GM20431 (cell line): ENCODE results near the gene CHST11.

Experiments used
- in situ Hi-C: fragments of 300-500 bp; cut with MseI, MboI; formaldehyde crosslinking; loops from one replicate; pipeline ENCODE4 v1.15.0; 2020; ENCODE audit warnings: low sequenced_read_pairs; ENCODE audit not compliant: unreplicated experiment

CHST11 gene

DNA sequence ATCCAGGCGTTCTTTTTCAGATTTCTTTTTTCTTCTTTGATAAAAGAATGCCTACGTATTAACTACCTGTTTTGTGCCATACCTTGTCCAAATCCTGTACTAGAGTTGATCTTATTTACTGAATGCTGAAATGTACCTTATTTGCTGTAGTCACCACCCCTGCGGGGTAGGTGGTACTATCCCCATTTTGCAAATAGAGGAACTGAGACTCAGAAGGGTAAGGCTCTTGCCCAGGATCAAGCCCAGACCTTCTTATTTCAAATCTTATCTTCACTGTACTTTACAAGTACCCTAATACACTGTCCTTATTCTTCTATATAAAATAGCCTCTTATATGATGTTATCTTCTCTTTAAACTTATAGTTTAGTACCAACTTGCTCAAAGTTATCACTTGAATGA lies 294.8 kb downstream of the CHST11 start:
- in situ Hi-C loops = no loop called here

DNA sequence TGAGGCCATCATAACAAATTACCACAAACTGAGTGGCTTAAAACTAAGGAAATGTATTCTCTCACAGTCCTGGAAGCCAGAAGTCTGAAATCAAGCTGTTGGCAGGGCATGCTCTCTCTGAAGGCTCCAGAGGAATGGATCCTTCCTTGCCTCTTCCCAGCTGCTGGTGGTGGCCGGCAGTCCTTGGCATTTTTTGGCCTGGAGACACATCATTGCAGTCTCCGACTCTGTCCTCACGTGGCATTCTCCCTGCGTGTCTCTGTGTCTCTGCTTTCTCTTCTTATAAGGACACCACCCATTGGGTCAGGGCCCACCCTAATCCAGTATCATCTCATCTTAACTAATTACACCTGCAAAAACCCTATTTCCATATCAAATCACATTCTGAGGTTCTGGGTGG lies 295.3 kb downstream of the CHST11 start:
- in situ Hi-C loops = no loop called here

DNA sequence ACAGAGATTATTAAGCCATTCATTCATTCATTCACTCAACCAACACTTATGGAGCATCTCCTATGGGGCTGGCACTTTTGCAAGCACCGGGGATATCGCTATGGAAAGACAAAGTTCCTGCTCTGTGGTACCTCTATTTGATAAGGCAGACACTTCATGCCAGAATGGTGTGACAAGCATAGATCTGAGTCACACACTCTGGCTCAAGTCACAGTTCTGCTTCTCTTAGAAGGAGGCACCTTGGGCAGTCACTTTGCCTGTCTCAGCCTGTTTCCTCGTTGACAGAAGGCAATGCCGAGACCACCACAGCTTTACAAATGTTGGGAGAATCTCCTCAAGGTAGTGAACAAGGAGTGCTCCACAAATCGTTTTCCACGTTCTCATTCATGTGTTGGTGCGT lies 296.1 kb downstream of the CHST11 start:
- in situ Hi-C loops = no loop called here

DNA sequence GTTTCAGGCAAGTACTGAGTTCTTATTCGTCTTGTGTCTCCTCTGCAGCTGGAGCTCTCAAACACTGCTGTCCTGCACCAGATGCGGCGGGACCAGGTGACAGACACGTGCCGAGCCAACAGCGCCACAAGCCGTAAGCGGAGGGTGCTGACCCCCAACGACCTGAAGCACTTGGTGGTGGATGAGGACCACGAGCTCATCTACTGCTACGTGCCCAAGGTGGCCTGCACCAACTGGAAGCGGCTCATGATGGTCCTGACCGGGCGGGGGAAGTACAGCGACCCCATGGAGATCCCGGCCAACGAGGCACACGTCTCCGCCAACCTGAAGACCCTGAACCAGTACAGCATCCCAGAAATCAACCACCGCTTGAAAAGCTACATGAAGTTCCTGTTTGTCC lies 300.2 kb downstream of the CHST11 start:
- in situ Hi-C loops = no loop called here

DNA sequence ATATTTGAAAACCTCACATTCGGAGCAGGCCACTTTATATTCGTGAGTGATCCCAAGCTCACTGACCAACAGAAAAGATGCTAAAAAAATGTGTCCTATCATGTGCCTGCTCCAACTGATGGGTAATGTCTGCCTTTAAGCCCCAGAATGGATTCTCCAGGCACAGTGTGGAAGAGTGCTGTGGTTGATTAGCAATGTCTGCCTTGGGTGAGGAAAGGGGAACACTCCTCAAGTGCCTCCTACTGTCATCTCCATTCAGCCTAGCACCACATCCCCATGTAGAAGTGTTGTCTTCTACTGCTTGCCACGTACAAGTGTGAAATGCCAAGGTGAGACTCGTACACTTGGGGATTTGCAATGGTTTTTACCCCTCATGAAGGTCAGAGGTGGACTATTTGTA lies 302.0 kb downstream of the CHST11 start:
- in situ Hi-C loops = no loop called here

DNA sequence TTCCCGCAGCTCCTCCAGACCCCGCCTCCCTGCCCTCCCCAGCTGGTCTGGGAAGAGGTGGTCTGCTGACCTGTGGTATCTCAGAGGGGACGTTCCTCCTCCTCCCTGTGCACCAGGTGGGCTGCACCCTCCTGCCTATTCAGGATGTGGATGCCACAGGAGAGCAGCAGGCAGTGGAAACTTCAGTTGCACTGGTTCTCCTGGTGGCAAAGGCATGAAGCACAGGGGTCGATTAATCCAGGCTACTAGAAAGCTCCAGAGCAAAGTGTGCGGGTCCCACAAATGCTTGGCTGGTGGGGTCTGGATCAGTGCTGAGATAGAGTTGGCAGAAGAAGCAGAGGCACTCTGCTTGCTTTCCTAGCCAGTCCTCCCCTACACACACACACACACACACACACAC lies 304.3 kb downstream of the CHST11 start:
- in situ Hi-C loops = no loop called here

- in situ Hi-C loops = no loop called here
Observed at GRCh38 chr12:104761611-104762010, 304.9 kb downstream of the CHST11 start.

DNA sequence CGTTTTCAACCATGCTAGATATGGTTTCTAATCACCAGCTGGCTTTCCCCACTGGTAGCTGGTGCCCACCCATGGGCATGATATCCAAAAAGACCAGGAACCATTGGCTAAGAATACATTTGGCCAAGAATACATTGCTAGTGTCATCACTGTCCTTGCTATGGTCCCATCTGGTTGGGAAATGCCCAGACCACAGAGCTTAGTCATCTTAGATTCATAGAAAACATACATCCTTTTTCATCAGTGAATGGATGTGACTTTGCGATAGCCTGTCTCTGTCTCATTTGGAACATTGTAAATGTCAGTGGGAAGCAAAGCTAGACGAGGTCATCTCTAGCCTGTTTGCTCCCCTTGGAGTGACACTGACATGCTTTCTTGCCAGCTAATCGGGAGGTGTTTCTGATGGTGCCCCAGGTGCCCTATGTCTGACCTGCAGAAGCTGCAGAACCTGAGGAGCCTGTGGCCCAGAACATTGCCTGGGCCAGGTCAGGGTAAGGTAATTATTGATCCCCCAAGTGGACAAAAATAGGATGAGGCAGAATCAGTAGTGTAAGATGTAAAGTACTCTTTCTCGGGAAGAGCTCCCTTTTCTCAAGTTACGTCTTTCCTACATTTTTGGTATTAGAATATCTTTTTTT lies 306.5 kb downstream of the CHST11 start:
- in situ Hi-C loops = no loop called here

GRCh38 chr12:104764225-104765091 lies 307.7 kb downstream of the CHST11 start:
- in situ Hi-C loops = no loop called here

DNA sequence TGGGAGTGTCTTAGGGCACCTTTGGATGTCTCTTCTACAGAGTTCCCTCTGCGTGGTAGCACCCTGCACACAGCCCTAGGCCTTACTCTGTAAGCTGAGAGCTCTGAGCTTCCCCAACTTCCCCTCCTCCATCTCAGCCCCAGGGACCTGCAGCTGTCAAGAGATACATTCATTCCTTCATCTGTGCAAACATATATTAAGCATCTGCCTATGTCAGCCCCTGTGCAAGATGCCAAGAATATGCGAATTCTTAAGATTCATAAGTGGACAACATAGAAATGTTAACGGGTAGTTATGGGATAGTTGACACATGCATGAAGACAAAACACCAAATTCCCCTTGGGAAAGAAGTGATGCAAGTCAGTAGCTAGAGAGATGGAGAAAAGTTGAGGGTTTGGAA lies 310.5 kb downstream of the CHST11 start:
- in situ Hi-C loops = no loop called here

DNA sequence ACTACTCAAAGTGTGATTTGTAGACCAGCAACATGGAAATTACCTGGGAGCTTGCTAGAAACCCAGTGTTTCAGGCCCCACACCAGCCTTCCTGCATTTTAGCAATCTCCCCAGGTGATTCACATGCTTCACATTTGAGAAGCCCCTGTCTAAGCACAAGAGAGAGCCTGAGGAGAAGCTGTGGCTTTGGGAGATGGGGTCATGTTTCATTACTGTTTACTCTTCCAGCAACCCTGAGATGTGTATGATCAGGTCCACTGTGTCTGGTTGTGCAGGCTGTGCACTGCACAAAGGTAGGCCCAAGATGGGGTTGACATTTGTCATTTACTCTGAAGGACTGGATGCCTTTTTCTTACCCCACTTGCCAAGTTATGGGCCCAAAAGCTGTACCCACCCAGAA lies 311.3 kb downstream of the CHST11 start:
- in situ Hi-C loops = no loop called here

DNA sequence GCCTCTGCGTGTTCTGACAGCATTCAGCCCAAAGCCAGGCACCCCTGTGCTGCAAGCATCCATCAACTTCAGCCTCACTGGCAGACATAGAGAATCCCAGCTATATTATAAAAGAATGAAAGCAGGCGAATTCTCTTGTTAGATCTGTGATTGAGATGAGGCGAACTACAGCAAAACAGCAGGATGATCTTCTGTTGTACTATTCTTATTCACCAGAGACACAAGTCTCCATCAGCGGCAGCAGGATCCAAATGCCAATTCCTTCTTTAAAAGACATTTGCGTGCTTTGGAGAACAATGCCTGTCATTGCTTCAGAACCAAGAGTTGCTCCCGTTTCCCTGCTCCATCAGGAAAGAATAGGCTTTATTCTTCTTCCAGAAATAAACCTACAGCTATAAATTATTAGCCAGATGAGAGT lies 312.4 kb downstream of the CHST11 start:
- in situ Hi-C loops = no loop called here

DNA sequence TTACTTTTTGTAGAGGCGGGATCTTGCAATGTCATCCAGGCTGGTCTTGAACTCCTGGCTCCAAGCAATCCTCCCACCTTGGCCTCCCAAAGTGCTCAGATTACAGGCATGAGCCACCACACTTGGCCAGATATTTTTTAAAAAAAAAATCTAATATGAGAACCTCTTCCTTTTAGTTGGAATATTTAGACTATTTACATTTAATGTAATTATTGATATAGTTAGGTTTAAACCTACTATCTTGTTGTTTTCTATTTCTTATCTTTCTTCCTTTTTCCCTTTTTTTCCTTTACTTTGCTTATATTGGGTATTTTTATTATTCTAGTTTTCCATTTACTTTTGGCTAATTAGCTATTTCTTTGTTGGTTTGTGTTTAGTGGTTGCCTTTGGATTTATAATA lies 315.6 kb downstream of the CHST11 start:
- in situ Hi-C loops = no loop called here

DNA sequence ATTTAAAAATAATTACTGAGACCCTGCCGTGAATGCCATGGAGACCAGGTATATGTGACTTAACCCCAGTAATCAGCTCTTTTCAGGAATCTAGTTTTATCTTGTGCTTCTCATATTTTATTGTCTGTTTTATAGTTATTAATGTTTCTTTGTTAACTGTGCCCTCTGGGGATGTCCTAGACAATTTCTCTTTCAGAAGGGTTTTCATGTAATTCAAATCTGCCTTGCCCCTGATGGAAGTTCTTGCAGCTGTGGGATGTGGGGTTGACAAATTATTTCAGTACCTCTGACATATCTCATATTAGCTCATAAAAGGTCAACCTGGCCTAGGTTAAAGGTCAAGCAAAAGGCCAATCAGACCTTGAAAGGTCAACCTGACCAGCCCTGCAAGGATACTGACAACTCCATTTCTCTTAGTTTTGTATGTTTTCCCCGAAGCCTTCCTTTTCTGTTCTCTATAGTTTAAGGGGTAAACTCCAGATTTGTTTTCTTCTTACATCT lies 319.0 kb downstream of the CHST11 start:
- in situ Hi-C loops = no loop called here

DNA sequence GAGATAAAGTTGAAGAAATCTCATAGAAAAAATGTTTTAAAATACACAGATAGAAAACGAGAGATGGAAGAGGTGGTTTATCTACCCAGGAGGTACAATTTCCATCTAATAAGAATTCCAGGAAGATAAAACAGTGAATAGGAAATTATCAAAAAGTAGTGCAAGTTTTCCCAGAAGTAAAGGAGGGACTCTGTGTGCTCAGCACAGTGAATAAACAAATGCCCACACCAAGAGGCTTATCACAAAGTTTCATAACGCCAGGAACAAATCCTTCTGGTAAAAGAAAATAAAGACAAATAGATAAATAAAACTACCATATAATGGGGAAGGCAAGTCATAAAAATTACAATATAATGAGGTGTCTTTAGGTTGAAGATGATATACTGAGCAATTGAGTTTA lies 322.4 kb downstream of the CHST11 start:
- in situ Hi-C loops = no loop called here

- in situ Hi-C loops = no loop called here
Observed at GRCh38 chr12:104782296-104782695, 325.5 kb downstream of the CHST11 start.

- in situ Hi-C loops = no loop called here
Observed at GRCh38 chr12:104784592-104784991, 327.8 kb downstream of the CHST11 start.

- in situ Hi-C loops = no loop called here
Observed at GRCh38 chr12:104785886-104786285, 329.1 kb downstream of the CHST11 start.

DNA sequence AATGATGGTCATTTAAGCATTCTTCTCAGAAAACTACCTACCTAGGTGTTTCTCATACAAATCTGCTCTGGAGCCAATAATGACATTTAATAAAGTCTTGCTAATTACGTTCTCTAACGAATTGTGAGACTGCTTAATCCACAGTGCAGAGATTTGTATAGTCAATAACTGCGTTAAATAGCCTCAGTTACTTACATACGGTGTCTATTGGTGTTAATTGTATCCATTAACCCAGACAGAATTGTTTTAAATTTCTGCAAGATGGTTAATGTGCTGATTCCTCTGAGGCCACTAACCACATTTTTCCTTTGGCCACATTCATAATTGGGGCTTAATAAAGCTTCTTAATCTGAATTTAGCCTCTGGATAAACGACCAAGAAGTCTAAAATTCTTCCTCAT lies 329.6 kb downstream of the CHST11 start:
- in situ Hi-C loops = no loop called here

DNA sequence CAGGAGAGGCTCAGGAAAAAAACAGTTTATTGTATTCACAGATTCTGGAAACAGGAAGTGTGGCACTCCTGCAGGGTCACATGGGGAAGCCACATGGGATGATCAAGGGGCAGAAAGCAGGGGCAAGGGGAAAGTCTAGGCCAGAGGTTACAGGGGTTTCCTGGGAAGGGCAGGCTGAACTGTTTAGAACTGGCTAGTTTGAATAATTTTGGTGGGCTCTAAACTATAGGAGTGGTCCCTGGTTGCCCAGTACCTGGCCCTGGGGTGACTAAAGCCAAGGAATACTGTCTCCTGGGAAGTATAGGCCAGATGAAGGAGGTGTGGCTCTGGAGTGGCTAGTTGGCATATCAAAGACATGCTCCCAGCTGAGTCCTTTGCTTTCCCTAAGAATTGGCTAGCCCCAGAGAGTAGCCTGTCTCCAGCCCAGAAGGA lies 332.1 kb downstream of the CHST11 start:
- in situ Hi-C loops = no loop called here

DNA sequence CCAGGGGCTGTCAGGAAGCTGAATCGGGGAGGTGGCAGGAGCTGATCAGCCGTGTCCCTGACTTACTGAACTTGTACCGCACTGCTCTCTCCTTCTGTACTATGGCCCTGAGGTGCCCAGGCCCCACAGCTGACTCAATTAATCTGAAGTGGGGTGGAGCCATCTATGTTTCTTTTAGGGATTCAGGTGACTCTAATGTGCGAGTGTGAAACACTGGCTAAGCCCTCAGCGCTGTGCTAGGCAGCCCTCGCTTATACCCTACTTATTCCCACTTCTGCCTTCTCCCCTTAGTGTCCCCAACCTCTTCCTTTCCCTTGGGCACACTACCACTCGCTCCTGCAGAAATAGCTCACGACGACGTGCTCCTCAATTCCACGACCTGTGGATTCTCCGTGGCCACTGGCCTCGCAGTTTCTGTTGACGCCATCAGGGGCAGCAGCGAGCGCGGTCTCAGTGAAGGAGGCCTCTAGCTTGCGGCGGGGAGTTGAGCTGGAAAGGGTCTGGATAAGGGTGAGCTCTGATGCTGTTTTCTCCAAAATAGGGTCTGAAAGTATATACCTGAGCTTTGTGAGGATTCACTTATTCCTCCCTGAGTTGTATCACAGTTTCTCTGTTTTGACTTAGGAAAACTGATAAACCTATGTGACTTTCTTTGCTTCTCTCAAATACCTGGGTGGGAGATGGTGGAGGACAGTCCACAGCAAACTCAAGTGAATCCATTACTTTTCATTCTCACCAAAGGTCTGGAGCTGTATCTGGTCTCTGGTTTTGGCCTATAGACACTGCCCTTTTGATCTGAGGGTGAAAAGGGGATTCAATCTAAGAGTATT lies 333.8 kb downstream of the CHST11 start:
- in situ Hi-C loops = no loop called here
